ENCODE data around the gene PHRF1. TPM values are rescaled to one million over a fixed set of nuclear protein-coding genes. Genes with fewer than 3 reads are reported as not detected.

The PHRF1 gene
- total and polyA plus RNA-seq, 4 donors, result 14.7 to 28.4 (median 23.4) TPM

DNA sequence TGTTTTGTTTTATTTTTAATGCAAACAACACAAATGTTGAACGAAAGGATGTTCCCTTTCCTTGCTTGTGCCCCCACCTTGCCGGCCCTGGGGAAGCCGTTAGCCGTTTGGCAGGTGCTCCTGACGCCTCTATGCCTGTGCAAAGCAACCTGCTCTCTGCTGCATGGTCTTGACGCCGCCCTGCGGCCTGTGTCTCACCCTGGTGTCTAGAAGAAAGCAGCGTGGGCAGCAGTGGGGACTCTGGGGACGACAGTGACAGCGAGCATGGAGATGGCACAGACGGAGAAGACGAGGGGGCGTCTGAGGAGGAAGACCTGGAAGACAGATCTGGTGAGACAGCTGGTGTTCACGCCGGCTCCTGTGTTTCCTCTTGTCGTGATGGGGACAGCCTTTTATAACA is 5.5 kb downstream of the PHRF1 start:
- peaks cover 32% of the 10 kb centered on the region for H3K4me1 ChIP-seq (ENCODE audit: control insufficient read depth, insufficient read depth, low read length)
- peaks cover 61% of the 10 kb centered on the region for H3K36me3 ChIP-seq (ENCODE audit: control insufficient read depth, insufficient read depth, low read length)
- 90% methylated on average over 17 of the region's 17 CpGs for WGBS (ENCODE audit: insufficient coverage)

DNA sequence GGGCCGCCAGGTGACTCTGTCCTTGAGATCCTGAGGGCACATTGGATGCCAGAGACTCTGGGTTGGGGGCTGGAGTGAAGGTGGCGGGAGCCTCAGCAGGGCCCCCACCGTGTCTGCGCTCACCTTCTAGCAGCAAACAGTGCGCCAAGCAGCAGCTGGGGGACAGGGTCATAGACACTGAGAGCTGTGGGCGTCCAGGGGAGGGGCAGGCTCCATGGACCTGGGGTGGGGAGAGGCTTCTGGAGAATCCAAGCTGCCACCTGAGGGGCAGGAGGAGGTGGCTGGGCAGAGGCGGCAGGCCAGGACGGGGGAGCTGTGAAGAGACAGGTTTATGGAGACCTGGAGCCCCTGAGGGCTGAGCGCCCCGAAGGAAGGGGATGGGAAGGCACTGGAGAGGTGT is 8.0 kb downstream of the PHRF1 start:
- no peak overlapping the region for H3K4me3 ChIP-seq (ENCODE audit: low read depth, low read length)
- no peaks in the 10 kb centered on the region for H3K27me3 ChIP-seq (ENCODE audit: control insufficient read depth, insufficient read depth, low read length)
- H3K36me3 ChIP-seq (ENCODE audit: control insufficient read depth, insufficient read depth, low read length), result peaks cover 71% of the 10 kb centered on the region
- WGBS (ENCODE audit: insufficient coverage), result 97% methylated on average over 6 of the region's 10 CpGs
- H3K9me3 ChIP-seq (ENCODE audit: control insufficient read depth, insufficient read depth, low read length), result no peaks in the 10 kb centered on the region
- H3K4me1 ChIP-seq (ENCODE audit: control insufficient read depth, insufficient read depth, low read length), result peaks cover 7% of the 10 kb centered on the region
- H3K27ac ChIP-seq (ENCODE audit: low read depth, low read length), result no peak overlapping the region
- DNase-seq (ENCODE audit: low read depth in 4 of 6, low spot score in 6 of 6), result no peak

More for the DNA sequence above, 5.5 kb downstream of the PHRF1 start:
- H3K27me3 ChIP-seq (ENCODE audit: control insufficient read depth, insufficient read depth, low read length), result no peaks in the 10 kb centered on the region
- DNase-seq (ENCODE audit: low read depth in 4 of 6, low spot score in 6 of 6), result no peak
- no peak overlapping the region for H3K27ac ChIP-seq (ENCODE audit: low read depth, low read length)
- no peak overlapping the region for H3K4me3 ChIP-seq (ENCODE audit: low read depth, low read length)
- no peaks in the 10 kb centered on the region for H3K9me3 ChIP-seq (ENCODE audit: control insufficient read depth, insufficient read depth, low read length)

DNA sequence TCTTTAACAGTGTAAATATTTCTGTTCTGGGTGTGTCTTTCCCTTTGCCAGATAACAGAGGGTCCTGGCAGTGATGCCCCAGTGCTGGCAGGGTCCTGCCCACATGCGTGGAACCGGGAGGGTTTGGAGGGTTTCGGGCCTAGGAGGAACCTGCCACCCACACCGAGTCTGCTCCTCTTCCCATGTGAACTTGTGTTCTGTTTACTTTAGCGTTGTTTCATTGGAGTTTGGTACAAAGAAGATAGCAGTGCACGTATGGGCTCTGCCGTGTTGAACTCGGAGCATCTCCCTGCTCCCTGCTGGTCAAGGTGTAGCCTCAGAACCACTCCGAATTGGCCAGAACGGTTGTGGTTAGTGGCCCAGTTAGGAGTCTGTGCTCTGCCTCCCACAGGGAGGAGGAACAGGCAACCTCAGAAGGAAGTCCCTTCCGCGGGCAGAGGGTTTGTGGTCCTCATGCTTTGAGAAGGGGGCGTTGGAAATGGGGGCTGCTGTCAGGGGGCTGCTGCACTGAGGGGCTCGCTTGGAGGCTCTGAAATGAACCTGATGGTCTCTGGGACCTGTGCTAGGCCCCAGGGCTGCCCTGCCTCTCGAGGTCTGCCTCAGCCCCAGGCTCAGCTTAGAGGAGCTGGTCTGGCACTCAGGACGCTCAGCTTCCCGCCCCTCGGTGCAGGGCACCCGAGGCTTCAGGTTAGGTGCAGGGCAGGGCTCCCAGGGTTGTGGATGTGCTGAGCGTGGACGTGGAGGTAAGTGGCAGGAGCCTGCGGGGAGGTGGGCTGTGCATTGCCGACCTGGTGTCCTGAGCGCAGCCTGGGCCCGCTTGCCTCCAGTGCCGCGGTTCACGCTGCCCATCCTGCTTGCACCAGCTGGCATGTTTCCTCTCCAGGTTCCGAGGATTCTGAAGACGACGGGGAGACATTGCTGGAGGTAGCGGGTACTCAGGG is 10.4 kb downstream of the PHRF1 start:
- Histone ChIP-seq H3K9me3 (ENCODE audit: control insufficient read depth, insufficient read depth, low read length) (no peaks in the 10 kb centered on the region), H3K27ac (ENCODE audit: low read depth, low read length) (no peak overlapping the region), H3K27me3 (ENCODE audit: control insufficient read depth, insufficient read depth, low read length) (no peaks in the 10 kb centered on the region), H3K4me1 (ENCODE audit: control insufficient read depth, insufficient read depth, low read length) (no peaks in the 10 kb centered on the region), H3K4me3 (ENCODE audit: low read depth, low read length) (no peak overlapping the region), H3K36me3 (ENCODE audit: control insufficient read depth, insufficient read depth, low read length) (peaks cover 86% of the 10 kb centered on the region)
- 94% methylated on average over 31 of the region's 32 CpGs for WGBS (ENCODE audit: insufficient coverage)
- DNase-seq (ENCODE audit: low read depth in 4 of 6, low spot score in 6 of 6), result no peak

DNA sequence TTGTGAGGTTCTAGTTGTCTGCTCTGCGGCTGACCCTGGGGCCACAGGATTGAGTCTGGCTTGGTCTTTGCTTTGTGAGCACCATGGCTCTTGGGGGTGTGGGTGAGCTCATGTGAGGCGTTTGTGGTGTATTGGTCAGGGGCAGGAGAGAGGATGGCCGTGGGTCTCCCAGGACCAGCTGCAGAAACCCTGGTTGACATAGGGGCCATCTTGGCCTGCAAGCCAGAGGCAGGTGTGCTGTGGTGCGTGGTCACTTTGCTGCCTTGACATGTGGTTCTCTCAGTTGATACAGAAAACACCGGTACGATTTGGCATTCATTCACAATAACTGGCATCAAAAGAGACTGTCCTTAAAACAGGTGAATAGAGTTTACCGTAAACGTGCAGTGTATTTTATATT is 11.3 kb downstream of the PHRF1 start:
- H3K27ac ChIP-seq (ENCODE audit: low read depth, low read length), result no peak overlapping the region
- no peaks in the 10 kb centered on the region for H3K9me3 ChIP-seq (ENCODE audit: control insufficient read depth, insufficient read depth, low read length)
- 100% methylated on average over 3 of the region's 8 CpGs for WGBS (ENCODE audit: insufficient coverage)
- no peak for DNase-seq (ENCODE audit: low read depth in 4 of 6, low spot score in 6 of 6)
- H3K27me3 ChIP-seq (ENCODE audit: control insufficient read depth, insufficient read depth, low read length), result no peaks in the 10 kb centered on the region
- peaks cover 86% of the 10 kb centered on the region for H3K36me3 ChIP-seq (ENCODE audit: control insufficient read depth, insufficient read depth, low read length)
- H3K4me3 ChIP-seq (ENCODE audit: low read depth, low read length), result no peak overlapping the region
- no peaks in the 10 kb centered on the region for H3K4me1 ChIP-seq (ENCODE audit: control insufficient read depth, insufficient read depth, low read length)

DNA sequence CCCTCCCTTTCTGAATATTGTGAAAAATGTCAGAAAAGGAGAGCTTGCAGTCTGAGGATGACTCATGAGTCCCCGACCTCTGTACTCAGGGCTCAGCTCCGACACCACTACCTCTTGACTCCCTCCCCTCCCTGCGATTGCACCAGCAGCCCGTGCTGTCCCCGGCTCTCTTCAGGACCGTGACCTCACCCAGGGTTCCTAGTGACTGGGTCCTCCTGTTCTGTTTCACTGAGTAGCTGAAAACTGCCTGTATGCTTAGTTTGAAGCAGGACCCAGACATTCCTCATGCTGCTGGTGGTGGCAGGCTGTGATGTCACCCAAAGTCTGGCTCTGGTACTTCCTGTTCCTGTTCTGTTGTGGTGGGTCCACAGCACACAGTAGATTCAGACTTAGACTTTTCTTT is 11.7 kb downstream of the PHRF1 start:
- Histone ChIP-seq H3K27ac (ENCODE audit: low read depth, low read length) (no peak overlapping the region), H3K9me3 (ENCODE audit: control insufficient read depth, insufficient read depth, low read length) (no peaks in the 10 kb centered on the region), H3K27me3 (ENCODE audit: control insufficient read depth, insufficient read depth, low read length) (no peaks in the 10 kb centered on the region), H3K4me1 (ENCODE audit: control insufficient read depth, insufficient read depth, low read length) (no peaks in the 10 kb centered on the region), H3K36me3 (ENCODE audit: control insufficient read depth, insufficient read depth, low read length) (peaks cover 87% of the 10 kb centered on the region), H3K4me3 (ENCODE audit: low read depth, low read length) (no peak overlapping the region)
- DNase-seq (ENCODE audit: low read depth in 4 of 6, low spot score in 6 of 6), result no peak
- 86% methylated on average over 6 of the region's 6 CpGs for WGBS (ENCODE audit: insufficient coverage)

DNA sequence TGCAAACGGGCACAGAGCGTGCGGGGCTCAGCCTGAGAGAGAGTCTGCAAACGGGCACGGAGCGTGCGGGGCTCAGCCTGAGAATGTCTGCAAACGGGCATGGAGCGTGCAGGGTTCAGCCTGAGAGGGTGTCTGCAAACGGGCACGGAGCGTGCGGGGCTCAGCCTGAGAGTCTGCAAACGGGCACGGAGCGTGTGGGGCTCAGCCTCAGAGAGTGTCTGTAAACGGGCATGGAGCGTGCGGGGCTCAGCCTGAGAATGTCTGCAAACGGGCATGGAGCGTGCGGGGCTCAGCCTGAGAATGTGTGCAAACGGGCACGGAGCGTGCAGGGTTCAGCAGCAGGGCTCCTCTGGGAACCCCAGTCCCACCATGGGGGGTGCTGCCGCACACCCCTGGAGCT is 13.5 kb downstream of the PHRF1 start:
- WGBS (ENCODE audit: insufficient coverage), result 94% methylated on average over 26 of the region's 26 CpGs
- no peaks in the 10 kb centered on the region for H3K4me1 ChIP-seq (ENCODE audit: control insufficient read depth, insufficient read depth, low read length)

DNA sequence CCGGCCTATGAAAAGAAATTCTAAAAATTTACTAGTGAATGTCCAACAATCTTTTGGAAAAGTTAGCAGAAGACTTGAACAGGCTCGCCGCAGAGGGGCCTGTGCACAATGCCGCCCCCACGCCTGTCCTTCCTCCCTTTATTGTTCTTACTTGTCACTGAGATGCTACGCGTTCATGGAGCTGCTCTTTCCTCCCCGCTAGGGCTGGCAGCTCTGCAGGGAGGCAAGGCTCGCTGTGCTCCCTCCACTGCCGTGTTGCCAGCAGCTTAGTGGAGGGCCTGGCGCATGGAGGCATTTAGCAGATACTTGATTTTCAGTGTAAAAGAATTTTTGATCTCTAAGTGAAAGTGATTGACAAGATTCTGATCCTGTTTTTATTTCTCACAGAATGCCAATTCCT is 14.7 kb downstream of the PHRF1 start:
- H3K27me3 ChIP-seq (ENCODE audit: control insufficient read depth, insufficient read depth, low read length), result no peaks in the 10 kb centered on the region
- H3K9me3 ChIP-seq (ENCODE audit: control insufficient read depth, insufficient read depth, low read length), result no peaks in the 10 kb centered on the region
- DNase-seq (ENCODE audit: low read depth in 4 of 6, low spot score in 6 of 6), result no peak
- no peak overlapping the region for H3K27ac ChIP-seq (ENCODE audit: low read depth, low read length)
- peaks cover 94% of the 10 kb centered on the region for H3K36me3 ChIP-seq (ENCODE audit: control insufficient read depth, insufficient read depth, low read length)
- no peak overlapping the region for H3K4me3 ChIP-seq (ENCODE audit: low read depth, low read length)
- 59% methylated on average over 7 of the region's 11 CpGs for WGBS (ENCODE audit: insufficient coverage)
- no peaks in the 10 kb centered on the region for H3K4me1 ChIP-seq (ENCODE audit: control insufficient read depth, insufficient read depth, low read length)

More for the DNA sequence above, 13.5 kb downstream of the PHRF1 start:
- Histone ChIP-seq H3K4me3 (ENCODE audit: low read depth, low read length) (no peak overlapping the region), H3K36me3 (ENCODE audit: control insufficient read depth, insufficient read depth, low read length) (peaks cover 85% of the 10 kb centered on the region), H3K27ac (ENCODE audit: low read depth, low read length) (no peak overlapping the region), H3K9me3 (ENCODE audit: control insufficient read depth, insufficient read depth, low read length) (no peaks in the 10 kb centered on the region), H3K27me3 (ENCODE audit: control insufficient read depth, insufficient read depth, low read length) (no peaks in the 10 kb centered on the region)
- DNase-seq (ENCODE audit: low read depth in 4 of 6, low spot score in 6 of 6), result no peak

DNA sequence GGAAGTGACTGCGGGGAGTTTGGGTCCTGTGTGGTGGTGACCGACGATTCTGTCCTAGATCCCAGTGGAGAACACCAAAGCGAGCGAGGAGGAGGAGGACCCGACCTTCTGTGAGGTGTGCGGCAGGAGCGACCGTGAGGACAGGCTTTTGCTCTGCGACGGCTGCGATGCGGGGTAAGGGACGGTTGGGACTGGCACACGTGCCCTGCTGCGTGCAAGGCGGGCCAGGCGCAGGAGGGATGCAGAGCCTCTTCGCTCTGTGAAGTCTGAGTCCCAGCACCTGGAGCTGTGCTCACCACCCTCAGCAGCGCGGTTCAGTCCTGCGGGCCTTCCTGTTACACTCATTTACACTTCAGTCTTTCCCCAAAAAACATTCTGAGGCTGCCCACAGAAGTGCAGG is 16.2 kb downstream of the PHRF1 start:
- H3K36me3 ChIP-seq (ENCODE audit: control insufficient read depth, insufficient read depth, low read length), result peaks cover 94% of the 10 kb centered on the region
- 95% methylated on average over 16 of the region's 22 CpGs for WGBS (ENCODE audit: insufficient coverage)
- no peaks in the 10 kb centered on the region for H3K27me3 ChIP-seq (ENCODE audit: control insufficient read depth, insufficient read depth, low read length)
- no peak for DNase-seq (ENCODE audit: low read depth in 4 of 6, low spot score in 6 of 6)
- H3K4me1 ChIP-seq (ENCODE audit: control insufficient read depth, insufficient read depth, low read length), result no peaks in the 10 kb centered on the region
- no peaks in the 10 kb centered on the region for H3K9me3 ChIP-seq (ENCODE audit: control insufficient read depth, insufficient read depth, low read length)
- no peak overlapping the region for H3K27ac ChIP-seq (ENCODE audit: low read depth, low read length)
- H3K4me3 ChIP-seq (ENCODE audit: low read depth, low read length), result no peak overlapping the region

DNA sequence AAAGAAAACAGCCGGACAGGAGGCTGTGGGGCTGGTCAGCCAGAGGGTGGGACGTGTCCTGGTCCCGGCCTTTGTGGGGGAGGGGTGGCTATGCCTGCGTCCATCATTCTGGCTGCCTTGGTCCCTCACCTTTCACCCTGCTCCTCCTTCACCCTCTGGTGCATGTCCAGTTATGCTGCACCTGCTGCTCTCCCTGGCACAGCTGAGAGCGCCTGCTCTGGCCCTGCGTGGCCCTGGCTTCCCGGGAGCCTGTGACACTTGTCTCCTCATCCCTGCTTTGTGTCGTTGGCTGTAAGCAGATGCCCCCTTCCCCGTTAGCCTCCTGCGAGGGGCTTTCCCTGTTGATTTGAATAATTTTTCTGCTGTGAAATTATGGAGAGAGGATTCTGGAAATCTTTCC is 16.6 kb downstream of the PHRF1 start:
- H3K4me1 ChIP-seq (ENCODE audit: control insufficient read depth, insufficient read depth, low read length), result no peaks in the 10 kb centered on the region
- no peaks in the 10 kb centered on the region for H3K9me3 ChIP-seq (ENCODE audit: control insufficient read depth, insufficient read depth, low read length)
- no peak overlapping the region for H3K4me3 ChIP-seq (ENCODE audit: low read depth, low read length)
- H3K27ac ChIP-seq (ENCODE audit: low read depth, low read length), result no peak overlapping the region
- 89% methylated on average over 4 of the region's 10 CpGs for WGBS (ENCODE audit: insufficient coverage)
- H3K36me3 ChIP-seq (ENCODE audit: control insufficient read depth, insufficient read depth, low read length), result peaks cover 95% of the 10 kb centered on the region
- no peaks in the 10 kb centered on the region for H3K27me3 ChIP-seq (ENCODE audit: control insufficient read depth, insufficient read depth, low read length)
- DNase-seq (ENCODE audit: low read depth in 4 of 6, low spot score in 6 of 6), result no peak

DNA sequence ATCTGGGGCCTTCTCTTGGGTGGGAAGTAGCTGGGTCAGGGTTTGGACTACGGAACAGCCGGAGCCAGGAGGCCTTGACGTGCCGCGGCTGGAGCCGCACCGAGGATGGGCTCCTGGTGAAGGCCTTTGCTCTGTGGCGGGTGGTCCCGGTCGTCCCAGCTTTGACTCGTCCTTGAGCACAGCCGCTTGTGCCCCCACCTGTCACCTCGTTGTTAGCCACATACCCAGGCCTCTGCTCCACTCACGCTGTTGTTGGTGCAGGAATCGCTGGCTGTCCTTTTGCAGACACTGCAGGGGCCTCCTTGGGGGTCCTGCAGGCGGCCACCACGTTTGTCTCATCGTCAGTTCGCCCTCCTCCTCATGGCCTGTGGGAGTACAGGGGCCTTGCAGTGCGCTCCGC is 17.1 kb downstream of the PHRF1 start:
- H3K9me3 ChIP-seq (ENCODE audit: control insufficient read depth, insufficient read depth, low read length), result no peaks in the 10 kb centered on the region
- no peak overlapping the region for H3K27ac ChIP-seq (ENCODE audit: low read depth, low read length)
- H3K36me3 ChIP-seq (ENCODE audit: control insufficient read depth, insufficient read depth, low read length), result peaks cover 95% of the 10 kb centered on the region
- H3K4me1 ChIP-seq (ENCODE audit: control insufficient read depth, insufficient read depth, low read length), result no peaks in the 10 kb centered on the region
- 95% methylated on average over 21 of the region's 21 CpGs for WGBS (ENCODE audit: insufficient coverage)
- no peak for DNase-seq (ENCODE audit: low read depth in 4 of 6, low spot score in 6 of 6)
- H3K27me3 ChIP-seq (ENCODE audit: control insufficient read depth, insufficient read depth, low read length), result no peaks in the 10 kb centered on the region
- H3K4me3 ChIP-seq (ENCODE audit: low read depth, low read length), result no peak overlapping the region

All from spinal cord (tissue), 10 donors.